SU-DHL-6 (cell line): ENCODE results near the gene DMRTB1.

Experiments
- EZH2phosphoT487 ChIP-seq: fragments of 200-600 bp; sonication (generic), shearing (Covaris generic); conservative IDR thresholded peaks from 2 replicates; pipeline ENCODE4 v1.6.1; 2018; ENCODE audit warnings: mild to moderate bottlenecking, antibody characterized with exemption, low read length, moderate library complexity, mixed read lengths
- TF ChIP-seq, protein P1 (sequence below): fragments of 200-600 bp; sonication (generic); IDR thresholded peaks from one replicate; pipeline ENCODE4 v1.5.1; 2017; ENCODE audit warnings: antibody characterized with exemption, mild to moderate bottlenecking, low read length, moderate library complexity; ENCODE audit not compliant: insufficient read depth, poor library complexity, severe bottlenecking

- TF ChIP-seq, protein P1, sequence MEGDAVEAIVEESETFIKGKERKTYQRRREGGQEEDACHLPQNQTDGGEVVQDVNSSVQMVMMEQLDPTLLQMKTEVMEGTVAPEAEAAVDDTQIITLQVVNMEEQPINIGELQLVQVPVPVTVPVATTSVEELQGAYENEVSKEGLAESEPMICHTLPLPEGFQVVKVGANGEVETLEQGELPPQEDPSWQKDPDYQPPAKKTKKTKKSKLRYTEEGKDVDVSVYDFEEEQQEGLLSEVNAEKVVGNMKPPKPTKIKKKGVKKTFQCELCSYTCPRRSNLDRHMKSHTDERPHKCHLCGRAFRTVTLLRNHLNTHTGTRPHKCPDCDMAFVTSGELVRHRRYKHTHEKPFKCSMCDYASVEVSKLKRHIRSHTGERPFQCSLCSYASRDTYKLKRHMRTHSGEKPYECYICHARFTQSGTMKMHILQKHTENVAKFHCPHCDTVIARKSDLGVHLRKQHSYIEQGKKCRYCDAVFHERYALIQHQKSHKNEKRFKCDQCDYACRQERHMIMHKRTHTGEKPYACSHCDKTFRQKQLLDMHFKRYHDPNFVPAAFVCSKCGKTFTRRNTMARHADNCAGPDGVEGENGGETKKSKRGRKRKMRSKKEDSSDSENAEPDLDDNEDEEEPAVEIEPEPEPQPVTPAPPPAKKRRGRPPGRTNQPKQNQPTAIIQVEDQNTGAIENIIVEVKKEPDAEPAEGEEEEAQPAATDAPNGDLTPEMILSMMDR, result no peak
- no peak for TF ChIP-seq EZH2phosphoT487
These were observed 46.7 kb downstream of the DMRTB1 start for GRCh38 chr1:53505891-53506290.
